Measurements from ENCODE around the gene GLIS1. TPM values are rescaled to one million over a fixed set of nuclear protein-coding genes. Genes with fewer than 3 reads are reported as not detected.

Gene GLIS1
- total RNA-seq, 1 experiment from 2014 or later: 0.39 TPM

DNA sequence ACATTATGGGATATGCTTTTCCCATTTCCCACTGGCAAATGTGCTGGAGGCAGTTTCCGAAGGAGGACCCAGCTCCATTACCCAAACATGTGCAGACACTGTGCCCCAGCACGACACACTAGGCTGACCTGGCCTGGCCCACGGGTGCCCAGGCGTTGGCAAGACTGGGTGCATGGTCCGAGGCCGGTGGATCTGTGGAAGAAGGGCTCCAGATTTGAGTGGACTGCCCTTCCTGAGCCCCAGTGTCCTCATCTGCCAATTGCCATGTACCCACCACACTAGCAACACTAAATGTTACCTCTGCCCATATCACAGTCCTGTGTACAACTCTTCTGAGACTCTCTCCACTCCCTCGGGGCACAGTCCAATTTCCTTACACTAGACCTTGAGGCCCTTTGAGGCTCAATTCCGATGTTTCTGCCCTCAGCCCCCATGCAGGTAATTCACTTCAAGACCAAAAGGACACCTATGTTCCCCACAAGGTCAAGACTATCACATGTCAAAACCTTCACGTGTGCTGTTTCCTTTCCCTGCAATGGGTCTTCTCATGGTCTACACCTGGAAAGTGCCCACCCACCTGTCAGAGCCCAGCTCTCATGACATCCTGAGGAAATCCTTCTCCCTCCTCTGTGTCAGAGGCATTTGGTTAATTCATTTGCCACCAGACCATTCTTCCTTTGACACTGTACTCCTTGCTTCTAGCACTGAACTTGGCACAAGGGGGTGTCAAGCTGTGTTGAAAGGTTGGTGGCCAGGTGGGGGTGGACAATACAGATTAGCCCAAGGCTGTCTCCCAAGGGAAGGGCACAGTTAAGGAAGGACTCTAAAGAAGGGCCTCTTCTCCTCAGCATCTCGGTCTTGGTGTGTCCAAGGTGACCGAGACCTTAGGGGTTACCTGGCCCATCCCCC lies 154.8 kb downstream of the GLIS1 start:
- ChIA-PET POLR2A (no interaction called here), CTCF (no interaction called here), RAD21 (ENCODE audit: low non-redundant PET in 1 of 2, low total read pairs in 2 of 2, uncharacterized antibody in 2 of 2, unreplicated experiment in 2 of 2) (no interaction called here)
- H3K4me3 ChIP-seq (replicated peaks in 1 of 2; ENCODE audit: low read depth in 1 of 2, low read length in 2 of 2): no peak overlapping the region
- H3K4me1 ChIP-seq (ENCODE audit: control insufficient read depth in 1 of 2, insufficient read depth in 2 of 2, low read length in 2 of 2): peaks cover 5 to 12% of the 10 kb centered on the region in 2 experiments; a peak in 2 of 4 replicates
- no peaks in the 10 kb centered on the region for H3K79me2 ChIP-seq (ENCODE audit: insufficient read depth, low read length)
- ATAC-seq: no peak
- BruUV-seq (replicated peaks): no TSS peak
- H2AFZ ChIP-seq (ENCODE audit: low read depth, low read length, poor library complexity, severe bottlenecking): no peak overlapping the region
- no peak for DNase-seq (ENCODE audit: low read depth, low spot score)
- H3K27ac ChIP-seq (ENCODE audit: low read depth, low read length): no peak overlapping the region
- H3K9ac ChIP-seq (ENCODE audit: low read length): no peak overlapping the region
- H4K20me1 ChIP-seq (ENCODE audit: insufficient read depth): no peaks in the 10 kb centered on the region
- H3K9me3 ChIP-seq (ENCODE audit: control insufficient read depth in 1 of 2, insufficient read depth in 1 of 2, low read depth in 1 of 2, low read length in 2 of 2): no peaks in the 10 kb centered on the region
- intact Hi-C loops (cut with micrococcal nuclease): no loop called here
- no peak for TF ChIP-seq JUND (IDR thresholded peaks at IDR 0.05)
- no peak for TF ChIP-seq ELF1 (IDR thresholded peaks at IDR 0.05; ENCODE audit: borderline replicate concordance, low read depth)
- TF ChIP-seq RAD21 (IDR thresholded peaks at IDR 0.05; ENCODE audit: low read depth): no peak
- TF ChIP-seq SIN3A (IDR thresholded peaks at IDR 0.05; ENCODE audit: low read depth): no peak
- no peak for TF ChIP-seq EGR1 (IDR thresholded peaks at IDR 0.05; ENCODE audit: low read depth)
- no peak for TF ChIP-seq SP1 (IDR thresholded peaks at IDR 0.05; ENCODE audit: low read depth)
- TF ChIP-seq CEBPB (IDR thresholded peaks at IDR 0.05; ENCODE audit: low read depth): no peak
- no peak for TF ChIP-seq FOSL1 (IDR thresholded peaks at IDR 0.05; ENCODE audit: low read depth)
- no peak for TF ChIP-seq ZFX (IDR thresholded peaks at IDR 0.05)
- no peak for TF ChIP-seq EZH2phosphoT487 (IDR thresholded peaks at IDR 0.05; ENCODE audit: borderline replicate concordance)
- TF ChIP-seq, protein P1, sequence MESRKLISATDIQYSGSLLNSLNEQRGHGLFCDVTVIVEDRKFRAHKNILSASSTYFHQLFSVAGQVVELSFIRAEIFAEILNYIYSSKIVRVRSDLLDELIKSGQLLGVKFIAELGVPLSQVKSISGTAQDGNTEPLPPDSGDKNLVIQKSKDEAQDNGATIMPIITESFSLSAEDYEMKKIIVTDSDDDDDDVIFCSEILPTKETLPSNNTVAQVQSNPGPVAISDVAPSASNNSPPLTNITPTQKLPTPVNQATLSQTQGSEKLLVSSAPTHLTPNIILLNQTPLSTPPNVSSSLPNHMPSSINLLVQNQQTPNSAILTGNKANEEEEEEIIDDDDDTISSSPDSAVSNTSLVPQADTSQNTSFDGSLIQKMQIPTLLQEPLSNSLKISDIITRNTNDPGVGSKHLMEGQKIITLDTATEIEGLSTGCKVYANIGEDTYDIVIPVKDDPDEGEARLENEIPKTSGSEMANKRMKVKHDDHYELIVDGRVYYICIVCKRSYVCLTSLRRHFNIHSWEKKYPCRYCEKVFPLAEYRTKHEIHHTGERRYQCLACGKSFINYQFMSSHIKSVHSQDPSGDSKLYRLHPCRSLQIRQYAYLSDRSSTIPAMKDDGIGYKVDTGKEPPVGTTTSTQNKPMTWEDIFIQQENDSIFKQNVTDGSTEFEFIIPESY (IDR thresholded peaks at IDR 0.05; ENCODE audit: extremely low read depth, insufficient replicate concordance, low read length): no peak
- TF ChIP-seq EZH2 (IDR thresholded peaks at IDR 0.05): no peak
- no peak for TF ChIP-seq POLR2AphosphoS5 (IDR thresholded peaks at IDR 0.05; ENCODE audit: low read depth, low read length)
- no peak for TF ChIP-seq POLR2A (IDR thresholded peaks at IDR 0.05; ENCODE audit: borderline replicate concordance, extremely low read depth, insufficient read depth, insufficient read length)
- TF ChIP-seq, protein P2, sequence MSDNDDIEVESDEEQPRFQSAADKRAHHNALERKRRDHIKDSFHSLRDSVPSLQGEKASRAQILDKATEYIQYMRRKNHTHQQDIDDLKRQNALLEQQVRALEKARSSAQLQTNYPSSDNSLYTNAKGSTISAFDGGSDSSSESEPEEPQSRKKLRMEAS (IDR thresholded peaks at IDR 0.05): no peak
- no peak for TF ChIP-seq YY1 (IDR thresholded peaks at IDR 0.05; ENCODE audit: extremely low read depth, insufficient replicate concordance, low read depth, low read length)
- TF ChIP-seq SRF (IDR thresholded peaks at IDR 0.05; ENCODE audit: low read depth): no peak
- no peak for TF ChIP-seq TCF7L2 (IDR thresholded peaks at IDR 0.05; ENCODE audit: borderline replicate concordance, extremely low read depth, insufficient read depth, insufficient read length)
- no peak for TF ChIP-seq ZNF274 (IDR thresholded peaks at IDR 0.05; ENCODE audit: low read depth, low read length)
- no peak for TF ChIP-seq CBX3 (IDR thresholded peaks at IDR 0.05; ENCODE audit: low read depth)
- no peaks in the 10 kb centered on the region for H3K36me3 ChIP-seq (ENCODE audit: control insufficient read depth in 1 of 2, insufficient read depth in 2 of 2, low read length in 2 of 2)
- no peak overlapping the region for H3K4me2 ChIP-seq (ENCODE audit: low read length)
- no peaks in the 10 kb centered on the region for H3K9me2 ChIP-seq (ENCODE audit: insufficient read depth)
- H3K27me3 ChIP-seq (ENCODE audit: insufficient read depth, low read length): peaks cover 9% of the 10 kb centered on the region; the same call in 1 of the 2 replicates
